HCEC 1CT (cell line): Measurements from ENCODE around the gene ADAM10.
A peak's percentile ranks its signal among the peaks of the same experiment; 100 is the strongest.
"Not testable (repeated sequence)": the region's sequence is repeated elsewhere in the genome, so short reads cannot be mapped to it uniquely, and the experiment has no call there.

Experiments
- DNase-seq: peaks from one replicate; pipeline ENCODE4 v3.0.0-alpha.2; 2017

ADAM10 gene

GRCh38 chr15:58665672-58666071 is 83.8 kb downstream of the ADAM10 start:
- no peak for DNase-seq

DNA sequence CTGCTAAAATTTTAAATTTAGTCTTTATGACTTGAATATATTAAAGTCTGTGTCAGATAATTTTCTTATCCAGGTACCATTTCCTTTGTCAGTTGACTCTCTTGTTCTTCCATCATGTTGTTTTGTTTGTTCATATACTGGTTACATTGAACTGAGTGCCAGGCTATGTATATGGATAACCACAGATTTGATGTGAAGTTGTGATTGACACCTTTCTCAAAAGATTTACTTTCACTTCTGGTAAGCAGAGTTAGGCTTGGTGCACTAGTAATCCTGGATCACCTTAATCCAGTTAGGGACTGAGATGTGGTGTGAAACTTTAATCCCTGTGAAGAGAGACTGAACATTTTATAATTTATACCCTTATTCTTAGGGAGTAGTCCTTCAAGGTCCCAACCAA is 99.4 kb downstream of the ADAM10 start:
- no peak for DNase-seq

DNA sequence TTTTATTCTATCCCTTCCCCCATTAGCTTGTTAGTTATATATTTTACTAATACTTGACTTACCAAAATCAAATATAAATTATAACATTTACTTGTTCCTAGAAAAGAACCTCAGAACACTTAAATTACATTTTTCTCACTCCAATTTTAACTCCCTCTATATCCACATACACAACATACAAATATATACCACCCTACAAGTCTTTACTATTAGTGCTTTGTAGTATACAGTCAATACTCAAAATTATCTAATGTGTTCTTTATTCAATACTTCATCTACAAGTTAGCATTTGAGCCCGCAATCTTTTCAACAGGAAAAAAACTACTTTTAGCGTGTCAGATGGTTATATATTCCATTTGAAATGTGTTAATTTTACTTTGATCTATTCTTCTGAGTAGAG is 100.3 kb downstream of the ADAM10 start:
- DNase-seq = no peak

- DNase-seq = no peak
These were observed 105.5 kb downstream of the ADAM10 start for GRCh38 chr15:58643996-58644395.

- DNase-seq = no peak
These were observed 107.8 kb downstream of the ADAM10 start for GRCh38 chr15:58641660-58642059.

GRCh38 chr15:58639992-58640391 is 109.5 kb downstream of the ADAM10 start:
- DNase-seq = no peak

- DNase-seq = no peak
These were observed 110.3 kb downstream of the ADAM10 start for GRCh38 chr15:58639002-58639756.

GRCh38 chr15:58632789-58633188 is 116.7 kb downstream of the ADAM10 start:
- DNase-seq = no peak

DNA sequence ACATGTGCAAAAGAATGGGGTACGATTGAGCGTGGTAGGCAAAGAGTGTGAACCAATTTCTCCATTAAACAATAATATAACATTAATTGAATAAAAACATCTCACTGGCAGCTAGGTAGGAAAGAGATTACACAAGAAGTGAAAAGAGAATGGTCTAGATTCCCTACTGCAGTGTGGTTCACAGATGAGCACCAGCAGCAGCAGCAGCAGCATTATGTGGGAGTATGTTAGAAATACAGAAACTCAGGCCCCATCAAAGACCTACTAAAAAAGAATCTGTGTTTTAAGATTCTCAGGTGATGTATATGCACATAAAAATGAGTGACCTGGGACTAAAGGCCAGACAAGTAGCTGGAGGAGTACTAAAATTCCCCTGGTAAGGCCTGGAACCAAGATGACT is 118.2 kb downstream of the ADAM10 start:
- DNase-seq = no peak

DNA sequence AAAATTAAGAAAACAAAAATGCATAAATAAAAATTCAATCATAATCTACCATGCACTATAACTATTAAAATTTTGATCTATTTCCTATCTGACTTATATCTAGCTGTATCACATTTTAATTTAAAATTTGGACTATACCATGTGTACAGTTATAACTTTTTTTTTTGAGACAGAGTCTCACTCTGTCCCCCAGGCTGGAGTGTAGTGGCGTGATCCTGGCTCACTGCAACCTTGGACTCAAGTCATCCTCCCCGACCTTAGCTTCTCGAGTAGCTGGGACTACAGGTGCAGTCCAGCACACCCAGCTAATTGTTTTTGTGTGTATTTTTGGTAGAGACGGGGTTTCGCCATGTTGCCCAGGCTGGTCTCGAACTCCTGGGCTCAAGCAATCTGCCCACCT is 119.9 kb downstream of the ADAM10 start:
- DNase-seq = no peak

DNA sequence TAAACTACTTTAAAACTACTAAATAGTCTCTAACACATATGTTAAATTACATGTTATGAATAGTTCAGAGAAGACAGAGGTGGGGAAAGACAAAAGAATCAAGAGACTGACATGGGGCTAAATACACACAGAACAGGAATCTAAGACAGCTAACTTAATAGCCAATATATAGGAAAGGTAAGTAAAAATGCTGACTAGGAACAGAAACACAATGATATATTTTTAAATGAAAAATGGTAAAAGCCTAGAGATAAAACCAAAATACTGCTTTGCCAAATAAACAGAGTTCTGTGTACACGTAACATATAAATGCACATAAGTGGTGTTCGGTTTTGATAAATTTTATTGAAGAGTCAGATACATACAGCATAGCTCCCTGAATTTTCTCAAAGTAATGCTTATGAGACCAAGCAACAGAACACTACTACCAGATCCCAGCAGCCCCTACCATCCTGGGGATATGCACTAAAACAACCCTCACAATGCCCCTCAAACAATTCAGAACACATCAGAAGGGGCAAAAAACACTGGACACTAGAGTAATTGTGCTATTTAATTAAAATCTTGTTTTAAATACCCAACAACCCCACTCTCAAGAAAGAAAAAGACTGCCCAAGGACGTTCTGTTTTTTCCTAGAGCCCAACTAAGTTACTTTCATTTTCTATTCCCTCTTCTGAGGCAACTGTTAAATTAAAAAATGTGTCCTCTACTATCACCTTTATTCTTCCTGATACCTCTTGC is 121.1 kb downstream of the ADAM10 start:
- DNase-seq = peak; percentile 14

GRCh38 chr15:58627701-58628100 is 121.8 kb downstream of the ADAM10 start:
- DNase-seq = no peak

- no peak for DNase-seq
These were observed 122.5 kb downstream of the ADAM10 start for GRCh38 chr15:58627046-58627445.

DNA sequence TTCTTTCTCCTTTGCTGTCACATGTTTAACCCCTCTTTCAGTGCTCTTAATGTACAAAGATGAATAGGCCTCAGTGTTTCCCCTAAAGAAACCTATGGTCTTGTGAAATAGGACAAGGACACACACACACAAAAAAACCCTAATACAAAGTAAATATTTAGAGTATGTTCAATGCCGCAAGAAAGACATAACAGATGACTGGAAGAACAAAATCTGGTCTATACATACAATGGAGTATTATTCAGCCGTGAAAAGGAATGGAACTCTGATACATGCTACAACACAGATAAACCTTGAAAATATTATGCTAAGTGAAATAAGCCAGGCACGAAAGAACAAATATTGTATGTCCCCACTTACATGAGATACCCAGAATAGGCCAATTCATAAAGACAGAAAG is 123.1 kb downstream of the ADAM10 start:
- DNase-seq = no peak

DNA sequence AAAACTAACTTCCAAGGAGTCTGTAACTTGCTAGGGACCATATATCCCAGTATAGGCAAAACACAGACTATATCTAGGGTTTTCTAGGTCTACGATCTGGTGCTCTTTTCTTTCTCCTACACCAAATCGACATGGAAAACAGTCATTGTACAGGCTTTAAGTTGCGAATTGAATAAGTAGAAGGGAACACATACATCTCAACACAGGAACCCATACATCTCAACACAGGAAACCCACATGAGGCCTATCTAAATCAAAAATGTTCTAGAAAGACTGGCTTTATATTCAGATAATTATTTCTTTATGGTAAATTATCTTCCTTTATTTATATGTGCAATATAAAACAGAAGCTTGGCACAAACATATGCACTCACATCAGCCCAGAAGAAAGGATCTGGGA is 126.6 kb downstream of the ADAM10 start:
- no peak for DNase-seq

DNA sequence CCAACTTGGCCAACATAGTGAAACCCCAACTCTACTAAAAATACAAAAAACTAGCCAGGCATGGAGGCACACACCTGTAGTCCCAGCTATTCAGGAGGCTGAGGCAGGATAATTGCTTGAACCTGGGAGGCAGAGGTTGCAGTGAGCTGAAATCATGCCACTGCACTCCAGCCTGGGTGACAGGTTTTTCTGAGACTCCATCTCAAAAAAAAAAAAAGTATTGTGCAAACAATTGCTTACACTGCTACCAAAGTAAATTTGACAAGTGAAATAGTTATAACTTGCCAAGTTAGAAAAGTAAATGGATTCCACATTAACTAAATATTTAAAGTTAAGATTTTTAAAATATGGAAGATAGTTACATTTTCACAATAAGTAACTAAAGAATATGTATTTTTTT is 129.2 kb downstream of the ADAM10 start:
- DNase-seq = not testable (repeated sequence)

DNA sequence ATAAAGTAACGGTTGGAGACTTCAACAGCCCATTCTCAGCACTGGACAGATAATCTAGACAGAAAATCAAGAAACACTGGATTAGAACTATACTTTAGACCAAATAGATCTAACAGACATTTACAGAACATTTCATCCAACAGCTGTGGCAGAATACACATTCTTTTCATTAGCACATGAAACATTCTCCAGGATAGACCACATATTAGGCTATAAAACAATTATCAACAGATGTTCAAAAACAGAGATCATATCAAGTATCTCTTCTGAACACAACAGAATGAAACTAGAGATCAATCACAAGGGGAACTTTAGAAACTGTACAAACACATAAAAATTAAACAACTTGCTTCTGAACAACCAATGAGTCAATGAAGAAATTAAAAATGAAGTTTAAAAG is 133.3 kb downstream of the ADAM10 start:
- DNase-seq = no peak

GRCh38 chr15:58611731-58612676 is 137.5 kb downstream of the ADAM10 start:
- no peak for DNase-seq

- peak; percentile 56 for DNase-seq
These were observed 140.8 kb downstream of the ADAM10 start for GRCh38 chr15:58608711-58609110.

- peak; percentile 90 for DNase-seq
These were observed 141.3 kb downstream of the ADAM10 start for GRCh38 chr15:58608129-58608590.

- DNase-seq = no peak
These were observed 142.9 kb downstream of the ADAM10 start for GRCh38 chr15:58606577-58607080.

GRCh38 chr15:58605931-58606530 is 143.5 kb downstream of the ADAM10 start:
- no peak for DNase-seq
